ENCODE results near the gene ZNF638.

DNA sequence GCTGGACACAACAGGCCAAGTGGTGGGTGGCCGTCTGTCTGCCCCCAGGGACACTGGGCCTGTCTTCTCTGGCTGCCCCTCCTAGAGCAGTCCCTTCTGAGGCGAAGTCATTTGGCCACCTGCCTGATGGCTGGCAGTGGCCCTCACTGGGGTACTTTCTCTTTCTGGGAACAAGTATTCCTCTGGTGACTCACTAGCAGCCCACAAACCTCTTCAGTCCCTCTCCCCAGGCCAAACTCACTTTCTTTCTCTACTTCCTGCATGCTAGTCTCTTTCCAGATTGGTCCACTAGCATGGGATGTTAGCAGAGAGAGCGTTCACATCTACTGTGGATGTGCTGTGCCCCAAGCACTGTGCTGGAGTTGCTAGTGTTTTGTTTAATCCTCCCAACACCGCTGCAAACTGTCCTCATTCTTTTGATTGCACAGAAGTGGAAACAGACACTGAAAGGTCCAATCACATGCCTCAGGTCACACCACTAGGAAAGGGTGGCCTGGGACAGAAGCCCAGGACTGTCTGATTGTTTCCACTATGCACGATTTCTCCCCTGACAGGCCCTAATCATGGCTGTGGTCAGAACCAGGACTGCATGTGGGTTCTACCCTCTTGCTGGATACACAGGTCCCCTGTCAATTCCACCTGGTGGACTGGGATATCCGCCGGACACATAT, 127.0 kb downstream of the ZNF638 start:
- TF ChIP-seq, protein P1, sequence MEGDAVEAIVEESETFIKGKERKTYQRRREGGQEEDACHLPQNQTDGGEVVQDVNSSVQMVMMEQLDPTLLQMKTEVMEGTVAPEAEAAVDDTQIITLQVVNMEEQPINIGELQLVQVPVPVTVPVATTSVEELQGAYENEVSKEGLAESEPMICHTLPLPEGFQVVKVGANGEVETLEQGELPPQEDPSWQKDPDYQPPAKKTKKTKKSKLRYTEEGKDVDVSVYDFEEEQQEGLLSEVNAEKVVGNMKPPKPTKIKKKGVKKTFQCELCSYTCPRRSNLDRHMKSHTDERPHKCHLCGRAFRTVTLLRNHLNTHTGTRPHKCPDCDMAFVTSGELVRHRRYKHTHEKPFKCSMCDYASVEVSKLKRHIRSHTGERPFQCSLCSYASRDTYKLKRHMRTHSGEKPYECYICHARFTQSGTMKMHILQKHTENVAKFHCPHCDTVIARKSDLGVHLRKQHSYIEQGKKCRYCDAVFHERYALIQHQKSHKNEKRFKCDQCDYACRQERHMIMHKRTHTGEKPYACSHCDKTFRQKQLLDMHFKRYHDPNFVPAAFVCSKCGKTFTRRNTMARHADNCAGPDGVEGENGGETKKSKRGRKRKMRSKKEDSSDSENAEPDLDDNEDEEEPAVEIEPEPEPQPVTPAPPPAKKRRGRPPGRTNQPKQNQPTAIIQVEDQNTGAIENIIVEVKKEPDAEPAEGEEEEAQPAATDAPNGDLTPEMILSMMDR (IDR thresholded peaks at IDR 0.05): no peak
- TF ChIP-seq ZFX (IDR thresholded peaks at IDR 0.05; ENCODE audit: borderline replicate concordance): no peak
